ENCODE data around the gene LGALS7B.
"Not testable (repeated sequence)": the region's sequence is repeated elsewhere in the genome, so short reads cannot be mapped to it uniquely, and the experiment has no call there.

Gene LGALS7B

GRCh38 chr19:38788478-38789243 is at the start of gene LGALS7B:
Gene LGALS7B, plus strand, starts transcription at chr19:38789200. Its CDS starts 27 bp downstream, at chr19:38789227.
- DNase-seq = no peak

GRCh38 chr19:38739440-38740256 is 49.4 kb upstream of the LGALS7B start:
- DNase-seq = no peak

GRCh38 chr19:38740257-38740592 is 48.8 kb upstream of the LGALS7B start:
- no peak for DNase-seq

GRCh38 chr19:38740932-38741331 is 48.1 kb upstream of the LGALS7B start:
- no peak for DNase-seq

- no peak for DNase-seq
Measured at GRCh38 chr19:38741670-38742069, 47.3 kb upstream of the LGALS7B start.

- DNase-seq = no peak
Measured at GRCh38 chr19:38742296-38742695, 46.7 kb upstream of the LGALS7B start.

GRCh38 chr19:38742906-38743305 is 46.1 kb upstream of the LGALS7B start:
- DNase-seq = no peak

GRCh38 chr19:38743394-38744297 is 45.4 kb upstream of the LGALS7B start:
- DNase-seq = no peak

GRCh38 chr19:38744298-38744681 is 44.7 kb upstream of the LGALS7B start, which contains the start of gene CAPN12:
Gene CAPN12, minus strand, starts transcription at chr19:38744474. Its CDS starts 309 bp downstream, at chr19:38744165.
- DNase-seq = no peak

GRCh38 chr19:38744874-38745273 is 44.1 kb upstream of the LGALS7B start:
- DNase-seq = no peak

- DNase-seq = no peak
Measured at GRCh38 chr19:38745316-38745715, 43.7 kb upstream of the LGALS7B start.

- not testable (repeated sequence) for DNase-seq
Measured at GRCh38 chr19:38753783-38754182, 35.2 kb upstream of the LGALS7B start.

GRCh38 chr19:38754196-38754595 is 34.8 kb upstream of the LGALS7B start:
- not testable (repeated sequence) for DNase-seq

- DNase-seq = no peak
Measured at GRCh38 chr19:38759590-38760003, 29.4 kb upstream of the LGALS7B start.

- DNase-seq = not testable (repeated sequence)
Measured at GRCh38 chr19:38760805-38761517, 28.0 kb upstream of the LGALS7B start.

- not testable (repeated sequence) for DNase-seq
Measured at GRCh38 chr19:38761884-38762389, 27.1 kb upstream of the LGALS7B start.

GRCh38 chr19:38763795-38764220 is 25.2 kb upstream of the LGALS7B start:
- DNase-seq = no peak

GRCh38 chr19:38765214-38765613 is 23.8 kb upstream of the LGALS7B start:
- no peak for DNase-seq

- no peak for DNase-seq
Measured at GRCh38 chr19:38766276-38767047, 22.5 kb upstream of the LGALS7B start.

GRCh38 chr19:38769635-38770211 is 19.3 kb upstream of the LGALS7B start:
- DNase-seq = peak; percentile 82

Measured in activated CD4-positive, alpha-beta T cell treated with anti-CD3 and anti-CD28 coated beads for 1 hour (primary cell).